ENCODE results near the gene KCTD4.

Gene KCTD4

GRCh38 chr13:45180713-45181601, 19.9 kb downstream of the KCTD4 start:
- Histone ChIP-seq H3K4me3 (ENCODE audit: low read depth, low read length) (no peak overlapping the region), H3K9me3 (ENCODE audit: control insufficient read depth, insufficient read depth, low read depth, low read length) (no peaks in the 10 kb centered on the region), H3K36me3 (ENCODE audit: control insufficient read depth in 2 of 2, insufficient read depth in 1 of 2, low read length in 2 of 2) (no peaks in the 10 kb centered on the region), H3K4me1 (ENCODE audit: control insufficient read depth, insufficient read depth, low read length) (peaks cover 17% of the 10 kb centered on the region), H3K27ac (ENCODE audit: extremely low read depth, low read depth, low read length) (no peak overlapping the region)
- POLR2A ChIA-PET: interaction anchor here (0.5 kb wide), 1 partner anchor 151 kb away, joined by 5 read pairs; no protein-coding TSS in a partner anchor
- CTCF ChIA-PET: no interaction called here
- TF ChIP-seq ZNF133 (tag by site-specific recombination; IDR thresholded peaks at IDR 0.05) (no peak), OVOL3 (tag by site-specific recombination; IDR thresholded peaks at IDR 0.05) (no peak), ZNF169 (tag by site-specific recombination; IDR thresholded peaks at IDR 0.05) (no peak), ZNF248 (tag by site-specific recombination; IDR thresholded peaks at IDR 0.05) (no peak), INSM2 (tag by site-specific recombination; IDR thresholded peaks at IDR 0.05) (no peak), ZNF596 (tag by site-specific recombination; IDR thresholded peaks at IDR 0.05) (no peak), RBAK (tag by site-specific recombination; IDR thresholded peaks at IDR 0.05) (no peak), ZNF837 (tag by site-specific recombination; IDR thresholded peaks at IDR 0.05) (no peak), ZNF404 (tag by site-specific recombination; IDR thresholded peaks at IDR 0.05) (no peak), ZBTB10 (tag by site-specific recombination; IDR thresholded peaks at IDR 0.05) (no peak), ZNF280D (tag by site-specific recombination; IDR thresholded peaks at IDR 0.05) (no peak), PRDM10 (tag by site-specific recombination; IDR thresholded peaks at IDR 0.05) (0 out of 2 replicates have a peak, but pooled peaks have one; percentile 16), PRDM1 (tag by site-specific recombination; IDR thresholded peaks at IDR 0.05) (no peak), EGR2 (tag by site-specific recombination; IDR thresholded peaks at IDR 0.05; ENCODE audit: low read depth) (no peak), ZNF274 (IDR thresholded peaks at IDR 0.05; ENCODE audit: low read length) (no peak), ZNF274 (tag by site-specific recombination; IDR thresholded peaks at IDR 0.05; ENCODE audit: borderline replicate concordance) (no peak), ZNF324 (tag by site-specific recombination; IDR thresholded peaks at IDR 0.05) (no peak), BCL11A (tag by site-specific recombination; IDR thresholded peaks at IDR 0.05; ENCODE audit: low read depth) (no peak), KLF10 (tag by site-specific recombination; IDR thresholded peaks at IDR 0.05) (no peak), ZNF121 (tag by site-specific recombination; IDR thresholded peaks at IDR 0.05) (peak; percentile 72), ZNF433 (tag by site-specific recombination; IDR thresholded peaks at IDR 0.05; ENCODE audit: low read depth) (0 out of 2 replicates have a peak, but pooled peaks have one; percentile 8), HOXA7 (CRISPR knock-in tag; IDR thresholded peaks at IDR 0.05; ENCODE audit: borderline replicate concordance) (no peak), GLI2 (tag by site-specific recombination; IDR thresholded peaks at IDR 0.05; ENCODE audit: borderline replicate concordance, low read depth) (no peak), TCF7L2 (IDR thresholded peaks at IDR 0.05; ENCODE audit: borderline replicate concordance, low read depth, low read length) (no peak), ZNF114 (tag by site-specific recombination; IDR thresholded peaks at IDR 0.05) (no peak), ZNF362 (tag by site-specific recombination; IDR thresholded peaks at IDR 0.05) (0 out of 2 replicates have a peak, but pooled peaks have one; percentile 34)
